K562 (cell line): ENCODE results near the gene SLC35G2. TPM values are rescaled to one million over a fixed set of nuclear protein-coding genes. Genes with fewer than 3 reads are reported as not detected.

Experiments used
- CBX8 ChIP-seq: fragments of 200-600 bp; sonication (generic); IDR thresholded peaks from 2 replicates; pipeline ENCODE4 v1.6.1; 2012; ENCODE audit warnings: borderline replicate concordance, mixed run types, low read depth, mild to moderate bottlenecking, moderate library complexity, mixed read lengths, low read length, control low read depth, inconsistent platforms; ENCODE audit not compliant: poor library complexity, severe bottlenecking; ENCODE audit errors: extremely low read depth
- CHD4 ChIP-seq: fragments of 200-600 bp; sonication (generic); IDR thresholded peaks from 3 replicates; pipeline ENCODE4 v1.6.1; 2012; ENCODE audit warnings: low read depth, mild to moderate bottlenecking, mixed read lengths, low read length, inconsistent platforms; ENCODE audit not compliant: insufficient read depth, insufficient replicate concordance, poor library complexity, severe bottlenecking
- DACH1 ChIP-seq: fragments of 450-650 bp; IDR thresholded peaks from 2 replicates; pipeline ENCODE4 v1.6.1; 2018; ENCODE audit not compliant: partially characterized antibody
- EP400 ChIP-seq: fragments of 450-650 bp; IDR thresholded peaks from 2 replicates; pipeline ENCODE4 v1.6.1; 2017; ENCODE audit warnings: antibody characterized with exemption, mild to moderate bottlenecking, moderate library complexity
- GABPB2 ChIP-seq: fragments of 250-450 bp; sonication (Bioruptor Pico); conservative IDR thresholded peaks from 2 replicates; pipeline ENCODE4 v1.5.1; 2021; ENCODE audit warnings: mild to moderate bottlenecking
- NFIC ChIP-seq: fragments of 450-650 bp; IDR thresholded peaks from 2 replicates; pipeline ENCODE4 v1.6.1; 2017; ENCODE audit warnings: mild to moderate bottlenecking, inconsistent platforms
- NR2C2 ChIP-seq, 2 experiments: fragments of 200-800 bp in 1 of 2; sonication (Bioruptor generic) in 1 of 2; sonication (generic) in 1 of 2; formaldehyde crosslinking in 1 of 2; IDR thresholded peaks; 2 replicates each; pipeline versions ENCODE4 v1.6.1 to v1.8.0; 2016 to 2022; ENCODE audit warnings: mild to moderate bottlenecking in 1 of 2, missing compliant biosample characterization in 1 of 2, missing genetic modification characterization in 1 of 2, missing genetic modification reagents in 1 of 2
- POLR2B ChIP-seq: fragments of 450-650 bp; IDR thresholded peaks from 2 replicates; pipeline ENCODE4 v1.6.1; 2018; ENCODE audit warnings: low read depth; ENCODE audit not compliant: partially characterized antibody
- PTBP1 ChIP-seq: fragments of 200-400 bp; formaldehyde crosslinking; IDR thresholded peaks from 2 replicates; pipeline ENCODE4 v1.6.1; 2017; ENCODE audit warnings: low read depth, low read length
- RBM15 ChIP-seq: fragments of 200-400 bp; formaldehyde crosslinking; IDR thresholded peaks from 2 replicates; pipeline ENCODE4 v1.6.1; 2018; ENCODE audit warnings: mild to moderate bottlenecking, low read length, moderate library complexity; ENCODE audit not compliant: insufficient read depth
- ZNF174 ChIP-seq: fragments of 250-450 bp; sonication (Bioruptor Pico); IDR thresholded peaks from 2 replicates; pipeline ENCODE4 v1.4.0; 2020; ENCODE audit warnings: mild to moderate bottlenecking
- polyA plus RNA-seq, 8 experiments: library from polyadenylated mRNA; depleted of rRNA in 4 of 8; stranded (reverse) in 5 of 8; unstranded in 3 of 8; fragments of >200 nt; fragmentation: Nextera tagmentation in 2 of 8; fragmentation: Illumina TruSeq in 1 of 8; extraction: Ambion mirVana in 2 of 8; extraction: Trizol in 1 of 8; gene quantifications; 2 replicates each; pipeline versions ENCODE4 v1.2.1 to v1.2.3, GENCODE V29; 2011 to 2014; ENCODE audit warnings: inconsistent platforms in 1 of 8, missing spikeins in 1 of 8
- total RNA-seq, 7 experiments: library from RNA; depleted of rRNA in 6 of 7; stranded (reverse); fragments of >200 nt in 6 of 7; fragmentation: Illumina TruSeq in 2 of 7; extraction: Trizol in 2 of 7; gene quantifications; 2 replicates each; pipeline versions ENCODE4 v1.2.1 to v1.2.3, GENCODE V29; 2011 to 2021; ENCODE audit warnings: low replicate concordance in 1 of 7
- TF ChIP-seq, protein P1 (sequence below): fragments of 250-450 bp; sonication (Bioruptor Pico); IDR thresholded peaks from 2 replicates; pipeline ENCODE4 v1.4.0; 2020; ENCODE audit warnings: mild to moderate bottlenecking, moderate library complexity
- TF ChIP-seq, protein P2 (sequence below): fragments of 450-650 bp; IDR thresholded peaks from 2 replicates; pipeline ENCODE4 v1.6.1; 2016; ENCODE audit warnings: mild to moderate bottlenecking, moderate library complexity

SLC35G2 gene
- total and polyA plus RNA-seq, 9 of the 15 experiments (the other 6 are each of a cell fraction or from before 2014, with no cell fraction given), result 2.6 to 5.9 (median 3.2) TPM

DNA sequence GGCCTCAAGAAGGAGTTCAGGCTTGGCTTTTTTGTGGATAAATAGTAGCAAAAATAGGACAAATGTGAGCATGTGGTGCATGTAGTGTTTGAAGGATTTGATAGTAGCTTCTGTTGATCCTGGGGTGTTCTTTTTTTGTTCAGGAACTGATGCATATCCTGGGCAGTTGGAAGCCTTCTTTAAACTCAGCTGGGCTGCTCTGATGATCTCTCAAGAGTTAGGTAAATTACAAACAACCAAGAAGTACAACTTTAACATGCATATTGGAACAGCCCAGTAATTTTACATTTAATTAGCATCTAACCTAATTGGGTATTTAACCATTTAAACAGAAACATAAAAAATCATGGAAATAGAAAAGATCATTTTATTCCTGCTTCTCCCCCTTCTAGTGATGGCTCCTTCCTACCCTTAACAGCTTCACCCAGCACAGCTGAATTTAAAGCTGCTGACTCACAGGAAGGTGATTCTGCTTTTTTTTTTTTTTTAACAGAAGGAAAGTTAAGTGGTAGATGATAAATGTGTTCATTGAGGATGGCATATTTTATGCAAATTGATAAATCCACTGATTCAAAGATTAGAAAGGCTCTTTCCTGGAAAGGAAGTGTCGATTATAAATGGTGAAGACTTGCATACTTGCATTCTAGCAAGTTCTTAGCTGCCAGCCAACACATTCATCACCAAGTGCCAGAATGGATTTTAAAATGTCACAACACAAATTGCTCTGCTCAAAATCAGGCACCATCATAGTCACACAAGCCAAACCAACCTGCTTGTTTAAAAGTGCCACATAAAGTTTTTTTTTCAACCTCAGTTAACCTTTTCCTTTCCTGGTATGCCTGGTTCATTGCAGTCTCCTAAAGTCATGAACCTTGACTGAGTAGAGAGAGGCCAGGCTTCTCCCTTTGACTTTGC, 20.0 kb downstream of the SLC35G2 start (continued):
- TF ChIP-seq RBM15 (no peak), PTBP1 (no peak), DACH1 (no peak), GABPB2 (CRISPR knock-in tag) (no peak), EP400 (0 out of 2 replicates have a peak, but pooled peaks have one; percentile 33), NR2C2 (CRISPR knock-in tag; IDR thresholded peaks at IDR 0.05) (no peak), NR2C2 (tag; IDR thresholded peaks at IDR 0.05) (peak; percentile 32; the same call in 1 of the 2 replicates), CBX8 (no peak), POLR2B (no peak), CHD4 (no peak), ZNF174 (no peak), NFIC (no peak)
- TF ChIP-seq, protein P1, sequence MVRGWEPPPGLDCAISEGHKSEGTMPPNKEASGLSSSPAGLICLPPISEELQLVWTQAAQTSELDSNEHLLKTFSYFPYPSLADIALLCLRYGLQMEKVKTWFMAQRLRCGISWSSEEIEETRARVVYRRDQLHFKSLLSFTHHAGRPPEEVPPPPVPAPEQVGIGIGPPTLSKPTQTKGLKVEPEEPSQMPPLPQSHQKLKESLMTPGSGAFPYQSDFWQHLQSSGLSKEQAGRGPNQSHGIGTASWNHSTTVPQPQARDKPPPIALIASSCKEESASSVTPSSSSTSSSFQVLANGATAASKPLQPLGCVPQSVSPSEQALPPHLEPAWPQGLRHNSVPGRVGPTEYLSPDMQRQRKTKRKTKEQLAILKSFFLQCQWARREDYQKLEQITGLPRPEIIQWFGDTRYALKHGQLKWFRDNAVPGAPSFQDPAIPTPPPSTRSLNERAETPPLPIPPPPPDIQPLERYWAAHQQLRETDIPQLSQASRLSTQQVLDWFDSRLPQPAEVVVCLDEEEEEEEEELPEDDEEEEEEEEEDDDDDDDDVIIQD, result no peak
- TF ChIP-seq, protein P2, sequence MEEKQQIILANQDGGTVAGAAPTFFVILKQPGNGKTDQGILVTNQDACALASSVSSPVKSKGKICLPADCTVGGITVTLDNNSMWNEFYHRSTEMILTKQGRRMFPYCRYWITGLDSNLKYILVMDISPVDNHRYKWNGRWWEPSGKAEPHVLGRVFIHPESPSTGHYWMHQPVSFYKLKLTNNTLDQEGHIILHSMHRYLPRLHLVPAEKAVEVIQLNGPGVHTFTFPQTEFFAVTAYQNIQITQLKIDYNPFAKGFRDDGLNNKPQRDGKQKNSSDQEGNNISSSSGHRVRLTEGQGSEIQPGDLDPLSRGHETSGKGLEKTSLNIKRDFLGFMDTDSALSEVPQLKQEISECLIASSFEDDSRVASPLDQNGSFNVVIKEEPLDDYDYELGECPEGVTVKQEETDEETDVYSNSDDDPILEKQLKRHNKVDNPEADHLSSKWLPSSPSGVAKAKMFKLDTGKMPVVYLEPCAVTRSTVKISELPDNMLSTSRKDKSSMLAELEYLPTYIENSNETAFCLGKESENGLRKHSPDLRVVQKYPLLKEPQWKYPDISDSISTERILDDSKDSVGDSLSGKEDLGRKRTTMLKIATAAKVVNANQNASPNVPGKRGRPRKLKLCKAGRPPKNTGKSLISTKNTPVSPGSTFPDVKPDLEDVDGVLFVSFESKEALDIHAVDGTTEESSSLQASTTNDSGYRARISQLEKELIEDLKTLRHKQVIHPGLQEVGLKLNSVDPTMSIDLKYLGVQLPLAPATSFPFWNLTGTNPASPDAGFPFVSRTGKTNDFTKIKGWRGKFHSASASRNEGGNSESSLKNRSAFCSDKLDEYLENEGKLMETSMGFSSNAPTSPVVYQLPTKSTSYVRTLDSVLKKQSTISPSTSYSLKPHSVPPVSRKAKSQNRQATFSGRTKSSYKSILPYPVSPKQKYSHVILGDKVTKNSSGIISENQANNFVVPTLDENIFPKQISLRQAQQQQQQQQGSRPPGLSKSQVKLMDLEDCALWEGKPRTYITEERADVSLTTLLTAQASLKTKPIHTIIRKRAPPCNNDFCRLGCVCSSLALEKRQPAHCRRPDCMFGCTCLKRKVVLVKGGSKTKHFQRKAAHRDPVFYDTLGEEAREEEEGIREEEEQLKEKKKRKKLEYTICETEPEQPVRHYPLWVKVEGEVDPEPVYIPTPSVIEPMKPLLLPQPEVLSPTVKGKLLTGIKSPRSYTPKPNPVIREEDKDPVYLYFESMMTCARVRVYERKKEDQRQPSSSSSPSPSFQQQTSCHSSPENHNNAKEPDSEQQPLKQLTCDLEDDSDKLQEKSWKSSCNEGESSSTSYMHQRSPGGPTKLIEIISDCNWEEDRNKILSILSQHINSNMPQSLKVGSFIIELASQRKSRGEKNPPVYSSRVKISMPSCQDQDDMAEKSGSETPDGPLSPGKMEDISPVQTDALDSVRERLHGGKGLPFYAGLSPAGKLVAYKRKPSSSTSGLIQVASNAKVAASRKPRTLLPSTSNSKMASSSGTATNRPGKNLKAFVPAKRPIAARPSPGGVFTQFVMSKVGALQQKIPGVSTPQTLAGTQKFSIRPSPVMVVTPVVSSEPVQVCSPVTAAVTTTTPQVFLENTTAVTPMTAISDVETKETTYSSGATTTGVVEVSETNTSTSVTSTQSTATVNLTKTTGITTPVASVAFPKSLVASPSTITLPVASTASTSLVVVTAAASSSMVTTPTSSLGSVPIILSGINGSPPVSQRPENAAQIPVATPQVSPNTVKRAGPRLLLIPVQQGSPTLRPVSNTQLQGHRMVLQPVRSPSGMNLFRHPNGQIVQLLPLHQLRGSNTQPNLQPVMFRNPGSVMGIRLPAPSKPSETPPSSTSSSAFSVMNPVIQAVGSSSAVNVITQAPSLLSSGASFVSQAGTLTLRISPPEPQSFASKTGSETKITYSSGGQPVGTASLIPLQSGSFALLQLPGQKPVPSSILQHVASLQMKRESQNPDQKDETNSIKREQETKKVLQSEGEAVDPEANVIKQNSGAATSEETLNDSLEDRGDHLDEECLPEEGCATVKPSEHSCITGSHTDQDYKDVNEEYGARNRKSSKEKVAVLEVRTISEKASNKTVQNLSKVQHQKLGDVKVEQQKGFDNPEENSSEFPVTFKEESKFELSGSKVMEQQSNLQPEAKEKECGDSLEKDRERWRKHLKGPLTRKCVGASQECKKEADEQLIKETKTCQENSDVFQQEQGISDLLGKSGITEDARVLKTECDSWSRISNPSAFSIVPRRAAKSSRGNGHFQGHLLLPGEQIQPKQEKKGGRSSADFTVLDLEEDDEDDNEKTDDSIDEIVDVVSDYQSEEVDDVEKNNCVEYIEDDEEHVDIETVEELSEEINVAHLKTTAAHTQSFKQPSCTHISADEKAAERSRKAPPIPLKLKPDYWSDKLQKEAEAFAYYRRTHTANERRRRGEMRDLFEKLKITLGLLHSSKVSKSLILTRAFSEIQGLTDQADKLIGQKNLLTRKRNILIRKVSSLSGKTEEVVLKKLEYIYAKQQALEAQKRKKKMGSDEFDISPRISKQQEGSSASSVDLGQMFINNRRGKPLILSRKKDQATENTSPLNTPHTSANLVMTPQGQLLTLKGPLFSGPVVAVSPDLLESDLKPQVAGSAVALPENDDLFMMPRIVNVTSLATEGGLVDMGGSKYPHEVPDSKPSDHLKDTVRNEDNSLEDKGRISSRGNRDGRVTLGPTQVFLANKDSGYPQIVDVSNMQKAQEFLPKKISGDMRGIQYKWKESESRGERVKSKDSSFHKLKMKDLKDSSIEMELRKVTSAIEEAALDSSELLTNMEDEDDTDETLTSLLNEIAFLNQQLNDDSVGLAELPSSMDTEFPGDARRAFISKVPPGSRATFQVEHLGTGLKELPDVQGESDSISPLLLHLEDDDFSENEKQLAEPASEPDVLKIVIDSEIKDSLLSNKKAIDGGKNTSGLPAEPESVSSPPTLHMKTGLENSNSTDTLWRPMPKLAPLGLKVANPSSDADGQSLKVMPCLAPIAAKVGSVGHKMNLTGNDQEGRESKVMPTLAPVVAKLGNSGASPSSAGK, result 0 out of 2 replicates have a peak, but pooled peaks have one; percentile 32
